GM19240 (cell line): ENCODE results near the gene MRPL12.
"Not testable (repeated sequence)": the region's sequence is repeated elsewhere in the genome, so short reads cannot be mapped to it uniquely, and the experiment has no call there.

Source experiments
- DNase-seq: peaks from one replicate; pipeline ENCODE4 v3.0.0; 2011; ENCODE audit warnings: low spot score; ENCODE audit not compliant: insufficient read length

The MRPL12 gene

GRCh38 chr17:81737947-81738800 is 35.0 kb downstream of the MRPL12 start:
- no peak for DNase-seq

DNA sequence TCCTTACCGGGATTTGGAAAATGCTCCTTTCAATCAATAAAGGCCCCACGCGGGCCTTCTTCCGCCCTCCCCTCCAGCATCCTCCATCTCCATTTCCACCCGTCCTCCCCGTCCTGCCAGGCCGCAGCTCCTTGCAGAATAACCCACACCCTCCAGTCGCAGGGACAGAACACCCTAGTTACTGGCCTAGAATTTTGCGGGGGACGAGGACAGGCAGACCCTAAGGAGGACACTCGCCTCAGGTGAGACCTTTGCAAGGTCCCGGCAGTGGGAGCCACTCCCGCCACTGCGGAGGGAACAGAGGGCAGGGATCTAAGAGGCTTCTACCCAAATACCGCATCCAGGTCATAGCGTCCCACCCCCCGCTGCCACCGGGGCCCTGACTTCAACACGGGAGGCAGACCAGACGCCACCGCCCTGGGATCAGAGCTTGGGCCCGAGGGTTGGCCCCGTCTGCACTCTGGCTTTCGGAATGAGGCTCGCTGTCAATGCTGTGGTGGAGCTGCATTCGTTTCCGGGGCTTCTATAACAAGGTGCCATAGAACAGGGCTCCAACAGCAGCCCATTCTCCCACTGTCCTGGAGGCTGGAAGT is 35.7 kb downstream of the MRPL12 start:
- DNase-seq: no peak

DNA sequence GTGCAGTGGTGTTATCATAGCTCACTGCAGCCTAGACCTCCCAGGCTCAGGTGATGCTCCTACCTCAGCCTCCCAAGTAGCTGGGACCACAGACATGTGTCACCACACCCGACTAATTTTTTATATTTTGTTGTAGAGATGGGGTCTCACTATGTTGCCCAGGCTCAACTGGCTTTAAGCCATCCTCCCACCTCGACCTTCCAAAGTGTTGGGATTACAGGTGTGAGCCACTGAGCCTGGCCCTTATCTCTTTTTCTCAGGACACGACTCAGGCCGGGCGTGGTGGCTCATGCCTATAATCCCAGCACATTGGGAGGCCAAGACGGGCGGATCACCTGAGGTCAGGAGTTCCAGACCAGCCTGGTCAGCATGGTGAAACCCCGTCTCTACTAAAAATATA is 36.4 kb downstream of the MRPL12 start:
- not testable (repeated sequence) for DNase-seq

DNA sequence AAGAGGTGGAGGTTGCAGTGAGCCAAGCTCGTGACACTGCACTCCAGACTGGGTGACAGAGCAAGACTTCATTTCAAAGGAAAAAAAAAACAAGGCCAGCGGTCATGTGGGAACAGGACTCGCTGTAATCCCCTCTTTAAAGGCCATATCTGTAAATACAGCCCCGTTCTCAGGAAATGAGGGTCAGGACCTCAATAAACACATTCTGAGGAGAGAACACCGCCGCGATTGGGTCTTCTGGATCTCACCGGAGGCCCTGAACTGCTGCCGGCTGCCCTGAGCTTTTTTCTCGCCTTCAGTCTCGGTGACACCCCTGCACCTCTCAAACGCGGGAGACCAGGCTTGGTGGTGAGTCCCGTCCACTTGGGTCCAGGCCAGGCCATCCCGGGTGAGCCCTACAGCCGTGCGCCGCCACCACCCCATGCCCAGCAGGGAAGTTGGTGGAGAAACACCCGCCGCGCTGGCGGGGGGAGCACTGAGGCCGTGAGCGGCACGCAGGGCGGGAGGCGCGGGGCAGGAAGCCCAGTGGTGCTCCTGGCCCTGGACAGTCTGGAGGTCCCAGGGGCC is 37.3 kb downstream of the MRPL12 start:
- DNase-seq: no peak

GRCh38 chr17:81741049-81741593 is 38.0 kb downstream of the MRPL12 start:
- no peak for DNase-seq

GRCh38 chr17:81741594-81742452 is 38.7 kb downstream of the MRPL12 start:
- DNase-seq: no peak
